Erythroblast (primary cell): ENCODE results near the gene TENM3.

Source experiments
- GATA1 ChIP-seq: IDR thresholded peaks from 2 replicates; pipeline ENCODE4 v1.6.1; 2011; ENCODE audit warnings: low read depth, mild to moderate bottlenecking, control low read depth, low read length, moderate library complexity
- POLR2A ChIP-seq: IDR thresholded peaks from 2 replicates; pipeline ENCODE4 v1.6.1; 2011; ENCODE audit warnings: mild to moderate bottlenecking, low read length

GRCh38 chr4:182574706-182575105 lies 331.5 kb downstream of the TENM3 start:
- TF ChIP-seq POLR2A (no peak), GATA1 (no peak)
